HG03571 (cell line): ENCODE results near the gene ZSCAN5B.
"Not testable (repeated sequence)": the region's sequence is repeated elsewhere in the genome, so short reads cannot be mapped to it uniquely, and the experiment has no call there.

ENCODE experiments used
- ATAC-seq: cut with Tn5 transposase; IDR thresholded peaks from one replicate; pipeline ENCODE4 v1.9.1; 2021; ENCODE audit not compliant: unreplicated experiment

Gene ZSCAN5B

GRCh38 chr19:56197646-56198045 is at the start of gene ZSCAN5B:
Gene ZSCAN5B (minus strand): TSS chr19:56197783. CDS start chr19:56193052, 4,731 bp downstream.
- ATAC-seq: not testable (repeated sequence)

- not testable (repeated sequence) for ATAC-seq
These were observed 48.2 kb upstream of the ZSCAN5B start for GRCh38 chr19:56245764-56246163.

- ATAC-seq: no peak
These were observed 47.6 kb upstream of the ZSCAN5B start for GRCh38 chr19:56245121-56245740.

GRCh38 chr19:56223481-56223880 is 25.9 kb upstream of the ZSCAN5B start:
- no peak for ATAC-seq

GRCh38 chr19:56222901-56223300 is 25.3 kb upstream of the ZSCAN5B start:
- no peak for ATAC-seq

- no peak for ATAC-seq
These were observed 24.3 kb upstream of the ZSCAN5B start for GRCh38 chr19:56221851-56222250.

- not testable (repeated sequence) for ATAC-seq
These were observed 23.9 kb upstream of the ZSCAN5B start for GRCh38 chr19:56221442-56221841.

- ATAC-seq: no peak
These were observed 21.4 kb upstream of the ZSCAN5B start for GRCh38 chr19:56218961-56219360.

GRCh38 chr19:56217039-56217949 is 19.7 kb upstream of the ZSCAN5B start:
- ATAC-seq: no peak

- ATAC-seq: no peak
These were observed 14.1 kb upstream of the ZSCAN5B start for GRCh38 chr19:56211718-56212117.

GRCh38 chr19:56210036-56210435 is 12.5 kb upstream of the ZSCAN5B start:
- not testable (repeated sequence) for ATAC-seq

- no peak for ATAC-seq
These were observed 11.5 kb upstream of the ZSCAN5B start for GRCh38 chr19:56209091-56209490.

GRCh38 chr19:56207581-56207980 is 10.0 kb upstream of the ZSCAN5B start:
- not testable (repeated sequence) for ATAC-seq

GRCh38 chr19:56201973-56202372 is 4.4 kb upstream of the ZSCAN5B start, which contains the start of gene ZSCAN5C:
Gene ZSCAN5C (plus strand): TSS chr19:56202273. CDS start chr19:56205914, 3,641 bp downstream.
- no peak for ATAC-seq

GRCh38 chr19:56199687-56200086 is 2.1 kb upstream of the ZSCAN5B start:
- no peak for ATAC-seq

GRCh38 chr19:56193981-56194640 is 3.5 kb downstream of the ZSCAN5B start:
- ATAC-seq: no peak

- ATAC-seq: no peak
These were observed 5.9 kb downstream of the ZSCAN5B start for GRCh38 chr19:56191711-56192110.

- ATAC-seq: no peak
These were observed 6.5 kb downstream of the ZSCAN5B start for GRCh38 chr19:56191115-56191514.

GRCh38 chr19:56189785-56190184 is 7.8 kb downstream of the ZSCAN5B start:
- no peak for ATAC-seq

GRCh38 chr19:56177564-56178243 is 19.9 kb downstream of the ZSCAN5B start:
- no peak for ATAC-seq

- no peak for ATAC-seq
These were observed 20.7 kb downstream of the ZSCAN5B start for GRCh38 chr19:56176881-56177280.
